ENCODE results near the gene SAMMSON.

The SAMMSON gene

GRCh38 chr3:70053293-70053692 is 53.8 kb downstream of the SAMMSON start:
- Histone ChIP-seq H3K9me3 (ENCODE audit: control insufficient read depth, insufficient read depth, low read depth, low read length) (no peaks in the 10 kb centered on the region), H3K27ac (ENCODE audit: extremely low read depth, low read depth, low read length) (no peak overlapping the region), H3K36me3 (ENCODE audit: control insufficient read depth in 2 of 2, insufficient read depth in 1 of 2, low read length in 2 of 2) (no peaks in the 10 kb centered on the region), H3K4me1 (ENCODE audit: control insufficient read depth, insufficient read depth, low read length) (no peaks in the 10 kb centered on the region), H3K4me3 (ENCODE audit: low read depth, low read length) (no peak overlapping the region)
- ChIA-PET CTCF (no interaction called here), POLR2A (no interaction called here)
- TF ChIP-seq TSHZ1 (tag by site-specific recombination; IDR thresholded peaks at IDR 0.05; ENCODE audit: borderline replicate concordance) (no peak), HOXC10 (CRISPR knock-in tag; IDR thresholded peaks at IDR 0.05) (no peak), ZNF133 (tag by site-specific recombination; IDR thresholded peaks at IDR 0.05) (no peak), ZNF561 (tag by site-specific recombination; IDR thresholded peaks at IDR 0.05; ENCODE audit: borderline replicate concordance) (no peak), ZNF433 (tag by site-specific recombination; IDR thresholded peaks at IDR 0.05; ENCODE audit: low read depth) (no peak), PRDM6 (tag by site-specific recombination; IDR thresholded peaks at IDR 0.05) (no peak), ZNF335 (tag by site-specific recombination; conservative IDR thresholded peaks at IDR 0.05) (no peak), ZNF48 (tag by site-specific recombination; IDR thresholded peaks at IDR 0.05) (no peak), SCRT2 (tag by site-specific recombination; IDR thresholded peaks at IDR 0.05) (no peak), ZNF23 (tag by site-specific recombination; IDR thresholded peaks at IDR 0.05; ENCODE audit: borderline replicate concordance) (no peak), ZNF202 (tag by site-specific recombination; IDR thresholded peaks at IDR 0.05; ENCODE audit: borderline replicate concordance) (no peak)
- TF ChIP-seq, protein P1, sequence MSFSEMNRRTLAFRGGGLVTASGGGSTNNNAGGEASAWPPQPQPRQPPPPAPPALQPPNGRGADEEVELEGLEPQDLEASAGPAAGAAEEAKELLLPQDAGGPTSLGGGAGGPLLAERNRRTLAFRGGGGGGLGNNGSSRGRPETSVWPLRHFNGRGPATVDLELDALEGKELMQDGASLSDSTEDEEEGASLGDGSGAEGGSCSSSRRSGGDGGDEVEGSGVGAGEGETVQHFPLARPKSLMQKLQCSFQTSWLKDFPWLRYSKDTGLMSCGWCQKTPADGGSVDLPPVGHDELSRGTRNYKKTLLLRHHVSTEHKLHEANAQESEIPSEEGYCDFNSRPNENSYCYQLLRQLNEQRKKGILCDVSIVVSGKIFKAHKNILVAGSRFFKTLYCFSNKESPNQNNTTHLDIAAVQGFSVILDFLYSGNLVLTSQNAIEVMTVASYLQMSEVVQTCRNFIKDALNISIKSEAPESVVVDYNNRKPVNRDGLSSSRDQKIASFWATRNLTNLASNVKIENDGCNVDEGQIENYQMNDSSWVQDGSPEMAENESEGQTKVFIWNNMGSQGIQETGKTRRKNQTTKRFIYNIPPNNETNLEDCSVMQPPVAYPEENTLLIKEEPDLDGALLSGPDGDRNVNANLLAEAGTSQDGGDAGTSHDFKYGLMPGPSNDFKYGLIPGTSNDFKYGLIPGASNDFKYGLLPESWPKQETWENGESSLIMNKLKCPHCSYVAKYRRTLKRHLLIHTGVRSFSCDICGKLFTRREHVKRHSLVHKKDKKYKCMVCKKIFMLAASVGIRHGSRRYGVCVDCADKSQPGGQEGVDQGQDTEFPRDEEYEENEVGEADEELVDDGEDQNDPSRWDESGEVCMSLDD (tag by site-specific recombination; IDR thresholded peaks at IDR 0.05), result no peak

GRCh38 chr3:70056081-70056480 is 56.5 kb downstream of the SAMMSON start:
- Histone ChIP-seq H3K4me3 (ENCODE audit: low read depth, low read length) (no peak overlapping the region), H3K36me3 (ENCODE audit: control insufficient read depth in 2 of 2, insufficient read depth in 1 of 2, low read length in 2 of 2) (no peaks in the 10 kb centered on the region), H3K4me1 (ENCODE audit: control insufficient read depth, insufficient read depth, low read length) (no peaks in the 10 kb centered on the region), H3K27ac (ENCODE audit: extremely low read depth, low read depth, low read length) (no peak overlapping the region), H3K9me3 (ENCODE audit: control insufficient read depth, insufficient read depth, low read depth, low read length) (no peaks in the 10 kb centered on the region)
- no peak for TF ChIP-seq ZNF248 (tag by site-specific recombination; IDR thresholded peaks at IDR 0.05)
- CTCF ChIA-PET, result no interaction called here
- POLR2A ChIA-PET, result no interaction called here

- CTCF ChIA-PET, result interaction anchor here (0.6 kb wide), 1 partner anchor 1898 kb away, joined by 3 read pairs; no protein-coding TSS in a partner anchor
Measured at GRCh38 chr3:70057426-70057825, 57.9 kb downstream of the SAMMSON start.

More at GRCh38 chr3:70057426-70057825, 57.9 kb downstream of the SAMMSON start:
- POLR2A ChIA-PET, result no interaction called here
- Histone ChIP-seq H3K4me1 (ENCODE audit: control insufficient read depth, insufficient read depth, low read length) (no peaks in the 10 kb centered on the region), H3K9me3 (ENCODE audit: control insufficient read depth, insufficient read depth, low read depth, low read length) (no peaks in the 10 kb centered on the region), H3K4me3 (ENCODE audit: low read depth, low read length) (no peak overlapping the region), H3K27ac (ENCODE audit: extremely low read depth, low read depth, low read length) (no peak overlapping the region), H3K36me3 (ENCODE audit: control insufficient read depth in 2 of 2, insufficient read depth in 1 of 2, low read length in 2 of 2) (no peaks in the 10 kb centered on the region)
- TF ChIP-seq ZNF292 (tag by site-specific recombination; IDR thresholded peaks at IDR 0.05; ENCODE audit: borderline replicate concordance, low read depth) (no peak), WT1 (tag by site-specific recombination; IDR thresholded peaks at IDR 0.05) (no peak), ZNF184 (tag by site-specific recombination; IDR thresholded peaks at IDR 0.05) (no peak), ZBTB7A (tag by site-specific recombination; IDR thresholded peaks at IDR 0.05; ENCODE audit: low read depth) (no peak), ZSCAN30 (tag by site-specific recombination; IDR thresholded peaks at IDR 0.05) (no peak), ZFP69B (tag by site-specific recombination; IDR thresholded peaks at IDR 0.05) (no peak), SCRT1 (tag by site-specific recombination; IDR thresholded peaks at IDR 0.05; ENCODE audit: borderline replicate concordance) (no peak)
